Measurements from ENCODE around the gene ETFA. TPM values are rescaled to one million over a fixed set of nuclear protein-coding genes. Genes with fewer than 3 reads are reported as not detected.

Gene ETFA
- total RNA-seq, 1 donor from 2014 or later, result 117 TPM

DNA sequence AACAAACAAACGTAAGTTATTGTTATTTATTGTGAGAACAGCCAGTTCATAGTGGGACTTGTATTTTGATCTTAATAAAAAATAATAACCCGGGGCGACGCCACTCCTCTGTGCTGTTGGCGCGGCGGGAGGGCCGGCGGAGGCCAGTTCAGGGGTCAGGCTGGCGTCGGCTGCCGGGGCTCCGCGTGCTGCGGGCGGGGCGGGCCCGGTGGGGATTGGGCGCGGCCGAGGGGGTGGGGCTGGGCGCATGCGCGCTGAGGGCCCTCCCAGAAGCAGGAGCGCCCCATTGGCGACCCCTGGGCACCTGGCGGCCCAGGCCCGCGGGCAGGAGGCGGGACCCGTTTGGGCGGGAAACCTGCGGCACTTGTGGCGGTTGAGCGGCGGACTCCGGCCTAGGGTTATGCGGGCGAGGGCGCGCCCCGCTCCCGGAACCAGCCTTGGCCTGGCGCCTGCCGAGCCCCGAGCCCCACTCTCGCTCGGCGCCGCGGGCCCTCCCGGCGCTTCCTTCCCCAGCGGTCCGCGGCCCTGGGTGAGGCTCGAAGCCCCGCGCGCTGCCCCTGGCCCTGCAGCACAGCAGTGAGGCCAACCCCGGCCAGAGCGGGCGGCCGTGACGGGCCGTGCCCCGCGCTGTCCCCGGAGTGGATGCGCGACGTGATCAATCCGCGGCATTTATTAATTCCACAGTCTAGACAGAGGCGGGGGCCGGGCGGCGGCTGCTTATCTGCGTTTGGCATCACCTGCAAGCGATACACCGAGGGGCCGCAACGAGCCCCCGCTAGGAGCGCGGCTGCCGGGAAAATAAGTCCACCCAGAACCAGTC, 31.3 kb upstream of the ETFA start:
- no peak for DNase-seq (ENCODE audit: low spot score)
- peaks cover 5% of the 10 kb centered on the region for H3K36me3 Mint-ChIP-seq (ENCODE audit: low read depth)
- H3K27ac Mint-ChIP-seq (ENCODE audit: unreplicated experiment), result no peak overlapping the region
- H3K4me3 Mint-ChIP-seq (ENCODE audit: unreplicated experiment), result no peak overlapping the region
- peaks cover 35% of the 10 kb centered on the region for H3K4me1 Mint-ChIP-seq (ENCODE audit: low read depth)
- TF ChIP-seq, protein P1, sequence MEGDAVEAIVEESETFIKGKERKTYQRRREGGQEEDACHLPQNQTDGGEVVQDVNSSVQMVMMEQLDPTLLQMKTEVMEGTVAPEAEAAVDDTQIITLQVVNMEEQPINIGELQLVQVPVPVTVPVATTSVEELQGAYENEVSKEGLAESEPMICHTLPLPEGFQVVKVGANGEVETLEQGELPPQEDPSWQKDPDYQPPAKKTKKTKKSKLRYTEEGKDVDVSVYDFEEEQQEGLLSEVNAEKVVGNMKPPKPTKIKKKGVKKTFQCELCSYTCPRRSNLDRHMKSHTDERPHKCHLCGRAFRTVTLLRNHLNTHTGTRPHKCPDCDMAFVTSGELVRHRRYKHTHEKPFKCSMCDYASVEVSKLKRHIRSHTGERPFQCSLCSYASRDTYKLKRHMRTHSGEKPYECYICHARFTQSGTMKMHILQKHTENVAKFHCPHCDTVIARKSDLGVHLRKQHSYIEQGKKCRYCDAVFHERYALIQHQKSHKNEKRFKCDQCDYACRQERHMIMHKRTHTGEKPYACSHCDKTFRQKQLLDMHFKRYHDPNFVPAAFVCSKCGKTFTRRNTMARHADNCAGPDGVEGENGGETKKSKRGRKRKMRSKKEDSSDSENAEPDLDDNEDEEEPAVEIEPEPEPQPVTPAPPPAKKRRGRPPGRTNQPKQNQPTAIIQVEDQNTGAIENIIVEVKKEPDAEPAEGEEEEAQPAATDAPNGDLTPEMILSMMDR (IDR thresholded peaks at IDR 0.05), result peak; percentile 2
- no peaks in the 10 kb centered on the region for H3K9me3 Mint-ChIP-seq (ENCODE audit: low read depth)
- peaks cover 68% of the 10 kb centered on the region for H3K27me3 Mint-ChIP-seq (ENCODE audit: low read depth)

DNA sequence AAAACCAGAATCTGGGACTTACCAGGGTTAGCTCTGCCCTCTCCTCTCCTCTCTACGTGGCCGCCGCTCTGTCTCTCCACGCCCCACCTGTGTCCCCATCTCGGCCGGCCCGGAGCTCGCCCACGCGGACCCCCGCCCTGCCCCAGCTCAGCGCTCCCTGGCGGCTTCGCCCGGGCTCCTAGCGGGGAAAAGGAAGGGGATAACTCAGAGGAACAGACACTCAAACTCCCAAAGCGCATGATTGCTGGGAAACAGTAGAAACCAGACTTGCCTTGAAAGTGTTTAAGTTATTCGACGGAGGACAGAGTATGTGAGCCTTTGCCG, 30.8 kb upstream of the ETFA start:
- H3K4me3 Mint-ChIP-seq (ENCODE audit: unreplicated experiment), result peak overlapping the region; percentile 56
- TF ChIP-seq, protein P1 (IDR thresholded peaks at IDR 0.05), result peak; percentile 12
- H3K4me1 Mint-ChIP-seq (ENCODE audit: low read depth), result peaks cover 41% of the 10 kb centered on the region
- peaks cover 5% of the 10 kb centered on the region for H3K36me3 Mint-ChIP-seq (ENCODE audit: low read depth)
- no peaks in the 10 kb centered on the region for H3K9me3 Mint-ChIP-seq (ENCODE audit: low read depth)
- DNase-seq (ENCODE audit: low spot score), result no peak
- peaks cover 70% of the 10 kb centered on the region for H3K27me3 Mint-ChIP-seq (ENCODE audit: low read depth)
- no peak overlapping the region for H3K27ac Mint-ChIP-seq (ENCODE audit: unreplicated experiment)

DNA sequence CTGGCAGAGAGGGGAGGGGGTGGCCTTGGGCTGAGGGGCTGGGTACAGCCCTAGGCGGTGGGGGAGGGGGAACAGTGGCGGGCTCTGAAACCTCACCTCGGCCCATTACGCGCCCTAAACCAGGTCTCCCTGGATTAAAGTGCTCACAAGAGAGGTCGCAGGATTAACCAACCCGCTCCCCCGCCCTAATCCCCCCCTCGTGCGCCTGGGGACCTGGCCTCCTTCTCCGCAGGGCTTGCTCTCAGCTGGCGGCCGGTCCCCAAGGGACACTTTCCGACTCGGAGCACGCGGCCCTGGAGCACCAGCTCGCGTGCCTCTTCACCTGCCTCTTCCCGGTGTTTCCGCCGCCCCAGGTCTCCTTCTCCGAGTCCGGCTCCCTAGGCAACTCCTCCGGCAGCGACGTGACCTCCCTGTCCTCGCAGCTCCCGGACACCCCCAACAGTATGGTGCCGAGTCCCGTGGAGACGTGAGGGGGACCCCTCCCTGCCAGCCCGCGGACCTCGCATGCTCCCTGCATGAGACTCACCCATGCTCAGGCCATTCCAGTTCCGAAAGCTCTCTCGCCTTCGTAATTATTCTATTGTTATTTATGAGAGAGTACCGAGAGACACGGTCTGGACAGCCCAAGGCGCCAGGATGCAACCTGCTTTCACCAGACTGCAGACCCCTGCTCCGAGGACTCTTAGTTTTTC, 30.2 kb upstream of the ETFA start:
- no peak for DNase-seq (ENCODE audit: low spot score)
- peak overlapping the region; percentile 56 for H3K4me3 Mint-ChIP-seq (ENCODE audit: unreplicated experiment)

DNA sequence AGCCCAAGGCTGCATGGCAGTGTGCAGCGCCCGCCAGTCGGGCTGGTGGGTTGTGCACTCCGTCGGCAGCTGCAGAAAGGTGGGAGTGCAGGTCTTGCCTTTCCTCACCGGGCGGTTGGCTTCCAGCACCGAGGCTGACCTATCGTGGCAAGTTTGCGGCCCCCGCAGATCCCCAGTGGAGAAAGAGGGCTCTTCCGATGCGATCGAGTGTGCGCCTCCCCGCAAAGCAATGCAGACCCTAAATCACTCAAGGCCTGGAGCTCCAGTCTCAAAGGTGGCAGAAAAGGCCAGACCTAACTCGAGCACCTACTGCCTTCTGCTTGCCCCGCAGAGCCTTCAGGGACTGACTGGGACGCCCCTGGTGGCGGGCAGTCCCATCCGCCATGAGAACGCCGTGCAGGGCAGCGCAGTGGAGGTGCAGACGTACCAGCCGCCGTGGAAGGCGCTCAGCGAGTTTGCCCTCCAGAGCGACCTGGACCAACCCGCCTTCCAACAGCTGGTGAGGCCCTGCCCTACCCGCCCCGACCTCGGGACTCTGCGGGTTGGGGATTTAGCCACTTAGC, 29.6 kb upstream of the ETFA start:
- Mint-ChIP-seq H3K27me3 (ENCODE audit: low read depth) (peaks cover 74% of the 10 kb centered on the region), H3K27ac (ENCODE audit: unreplicated experiment) (no peak overlapping the region), H3K4me3 (ENCODE audit: unreplicated experiment) (peak overlapping the region; percentile 69), H3K9me3 (ENCODE audit: low read depth) (no peaks in the 10 kb centered on the region), H3K36me3 (ENCODE audit: low read depth) (peaks cover 6% of the 10 kb centered on the region), H3K4me1 (ENCODE audit: low read depth) (peaks cover 45% of the 10 kb centered on the region)
- DNase-seq (ENCODE audit: low spot score), result no peak
- TF ChIP-seq, protein P1 (IDR thresholded peaks at IDR 0.05), result peak; percentile 42

More for the DNA sequence above, 30.2 kb upstream of the ETFA start:
- peaks cover 46% of the 10 kb centered on the region for H3K4me1 Mint-ChIP-seq (ENCODE audit: low read depth)
- peaks cover 6% of the 10 kb centered on the region for H3K36me3 Mint-ChIP-seq (ENCODE audit: low read depth)
- peaks cover 73% of the 10 kb centered on the region for H3K27me3 Mint-ChIP-seq (ENCODE audit: low read depth)
- no peaks in the 10 kb centered on the region for H3K9me3 Mint-ChIP-seq (ENCODE audit: low read depth)
- H3K27ac Mint-ChIP-seq (ENCODE audit: unreplicated experiment), result no peak overlapping the region
- TF ChIP-seq, protein P1 (IDR thresholded peaks at IDR 0.05), result no peak

DNA sequence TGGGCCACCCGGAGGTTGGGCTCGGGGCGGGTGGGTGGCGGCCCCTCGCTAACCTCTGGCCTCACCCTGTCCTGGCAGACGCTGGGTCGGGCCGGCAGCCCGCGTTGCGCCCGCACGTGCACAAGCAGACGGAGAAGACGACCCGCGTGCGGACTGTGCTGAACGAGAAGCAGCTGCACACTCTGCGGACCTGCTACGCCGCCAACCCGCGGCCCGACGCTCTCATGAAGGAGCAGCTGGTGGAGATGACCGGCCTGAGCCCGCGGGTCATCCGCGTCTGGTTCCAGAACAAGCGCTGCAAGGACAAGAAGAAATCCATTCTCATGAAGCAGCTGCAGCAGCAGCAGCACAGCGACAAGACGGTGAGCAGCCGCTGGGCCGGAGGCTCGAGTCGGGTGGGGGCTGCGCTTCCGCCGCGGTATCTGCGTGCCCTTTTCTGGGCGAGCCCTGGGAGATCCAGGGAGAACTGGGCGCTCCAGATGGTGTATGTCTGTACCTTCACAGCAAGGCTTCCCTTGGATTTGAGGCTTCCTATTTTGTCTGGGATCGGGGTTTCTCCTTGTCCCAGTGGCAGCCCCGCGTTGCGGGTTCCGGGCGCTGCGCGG, 29.0 kb upstream of the ETFA start:
- H3K27me3 Mint-ChIP-seq (ENCODE audit: low read depth), result peaks cover 74% of the 10 kb centered on the region
- H3K27ac Mint-ChIP-seq (ENCODE audit: unreplicated experiment), result no peak overlapping the region
- H3K4me1 Mint-ChIP-seq (ENCODE audit: low read depth), result peaks cover 45% of the 10 kb centered on the region
- DNase-seq (ENCODE audit: low spot score), result no peak
- no peaks in the 10 kb centered on the region for H3K9me3 Mint-ChIP-seq (ENCODE audit: low read depth)
- peak overlapping the region; percentile 69 for H3K4me3 Mint-ChIP-seq (ENCODE audit: unreplicated experiment)
- TF ChIP-seq, protein P1 (IDR thresholded peaks at IDR 0.05), result no peak
- H3K36me3 Mint-ChIP-seq (ENCODE audit: low read depth), result peaks cover 3% of the 10 kb centered on the region

All from chondrocyte (in vitro differentiated cells).